Endothelial cell of umbilical vein (primary cell): ENCODE measurements around the gene MIA2. TPM values are rescaled to one million over a fixed set of nuclear protein-coding genes. Genes with fewer than 3 reads are reported as not detected.

Experiments used
- BruUV-seq: library from RNA; stranded (reverse); fragments of 400-500 nt; replicated peaks from 2 replicates; lab custom pipeline; 2021; lab: Mats Ljungman, UMichigan
- CTCF ChIA-PET: fragments of 300-600, 350-600 bp; sonication (Branson Sonifier 250); formaldehyde crosslinking; loops from one replicate; lab custom pipeline; 2021; ENCODE audit warnings: antibody characterized with exemption, inconsistent platforms; lab: Charles Lee
- POLR2A ChIA-PET: fragments of 300-600, 350-600 bp; sonication (Branson Sonifier 250); formaldehyde crosslinking; loops from one replicate; lab custom pipeline; 2021; ENCODE audit warnings: antibody characterized with exemption, inconsistent platforms; lab: Charles Lee
- DNase-seq: peaks from one replicate; pipeline ENCODE4 v3.0.0-alpha.2; 2011; ENCODE audit warnings: low read depth, low spot score
- FAIRE-seq: peaks from 2 replicates; lab custom pipeline; 2011; peaks lifted over from hg19 to GRCh38; lab: Jason Lieb, UNC
- H2AFZ ChIP-seq: 2 replicates; pipeline ENCODE4 v1.6.0; 2012; ENCODE audit warnings: low read depth, low read length, control low read depth, inconsistent platforms
- H3K27ac ChIP-seq: 2 replicates; pipeline ENCODE4 v1.5.1; 2011; ENCODE audit warnings: low read depth, mild to moderate bottlenecking, control low read depth, low read length, moderate library complexity; ENCODE audit not compliant: insufficient read depth
- H3K27me3 ChIP-seq, 2 experiments: 2 replicates each; pipeline versions ENCODE4 v1.6.0 to v1.6.1; 2011; ENCODE audit warnings: low read length in 2 of 2, mixed read lengths in 1 of 2; ENCODE audit not compliant: control insufficient read depth in 2 of 2, insufficient read depth in 2 of 2
- H3K36me3 ChIP-seq, 2 experiments: 2 replicates in 1 of 2; 3 replicates in 1 of 2; pipeline ENCODE4 v1.5.1; 2011; ENCODE audit warnings: low read length in 2 of 2, mild to moderate bottlenecking in 1 of 2, moderate library complexity in 1 of 2; ENCODE audit not compliant: control insufficient read depth in 2 of 2, insufficient read depth in 2 of 2; ENCODE audit errors: extremely low read depth in 1 of 2
- H3K4me1 ChIP-seq: 3 replicates; pipeline ENCODE4 v1.5.1; 2011; ENCODE audit warnings: mild to moderate bottlenecking, low read length; ENCODE audit not compliant: control insufficient read depth, insufficient read depth; ENCODE audit errors: extremely low read depth
- H3K4me2 ChIP-seq: 2 replicates; pipeline ENCODE4 v1.6.1; 2011; ENCODE audit warnings: low read length, control low read depth, mixed read lengths; ENCODE audit not compliant: insufficient read depth
- H3K4me3 ChIP-seq, 3 experiments: fragments of 200-600 bp in 1 of 3; sonication (generic), shearing (Covaris generic) in 1 of 3; replicated peaks in 1 of 3; 2 replicates each; pipeline ENCODE4 v1.5.1; 2011 to 2016; ENCODE audit warnings: control low read depth in 3 of 3, low read length in 3 of 3, mild to moderate bottlenecking in 2 of 3, inconsistent platforms in 1 of 3, low read depth in 1 of 3, moderate library complexity in 1 of 3; ENCODE audit not compliant: insufficient read depth in 1 of 3
- H3K79me2 ChIP-seq: 2 replicates; pipeline ENCODE4 v1.6.0; 2012; ENCODE audit warnings: low read length, inconsistent platforms; ENCODE audit not compliant: control insufficient read depth, insufficient read depth
- H3K9ac ChIP-seq: replicated peaks from 2 replicates; pipeline ENCODE3; 2011; ENCODE audit warnings: low read length, control low read depth; ENCODE audit not compliant: insufficient read depth; ENCODE audit errors: extremely low read depth
- H3K9me1 ChIP-seq: replicated peaks from 3 replicates; pipeline ENCODE4 v1.6.0; 2011; ENCODE audit warnings: mild to moderate bottlenecking, low read length; ENCODE audit not compliant: control insufficient read depth, insufficient read depth; ENCODE audit errors: extremely low read depth
- H3K9me3 ChIP-seq: replicated peaks from 2 replicates; pipeline ENCODE4 v1.5.1; 2012; ENCODE audit warnings: low read length, inconsistent platforms; ENCODE audit not compliant: control insufficient read depth, insufficient read depth
- H4K20me1 ChIP-seq: replicated peaks from 2 replicates; pipeline ENCODE3; 2011; ENCODE audit warnings: mild to moderate bottlenecking, low read length; ENCODE audit not compliant: control insufficient read depth, insufficient read depth; ENCODE audit errors: extremely low read depth
- CTCF ChIP-seq, 2 donors: IDR thresholded peaks; 1 replicate in 1 of 2; 2 replicates in 1 of 2; pipeline ENCODE4 v1.5.1; 2011; ENCODE audit warnings: low read length in 2 of 2, mild to moderate bottlenecking in 2 of 2, moderate library complexity in 2 of 2, control low read depth in 1 of 2, inconsistent platforms in 1 of 2, low read depth in 1 of 2; ENCODE audit not compliant: insufficient read depth in 1 of 2; ENCODE audit errors: extremely low read depth in 1 of 2
- EZH2 ChIP-seq: IDR thresholded peaks from 2 replicates; pipeline ENCODE4 v1.6.1; 2012; ENCODE audit warnings: borderline replicate concordance, low read depth, mild to moderate bottlenecking, moderate library complexity, low read length, inconsistent platforms; ENCODE audit not compliant: severe bottlenecking
- FOS ChIP-seq: IDR thresholded peaks from 2 replicates; pipeline ENCODE4 v1.6.1; 2011; ENCODE audit warnings: mild to moderate bottlenecking, low read length, moderate library complexity, borderline replicate concordance; ENCODE audit not compliant: insufficient read depth
- GATA2 ChIP-seq: IDR thresholded peaks from 2 replicates; pipeline ENCODE4 v1.7.0; 2011; ENCODE audit warnings: low read depth, mild to moderate bottlenecking, moderate library complexity, mixed read lengths, low read length; ENCODE audit not compliant: insufficient read length, insufficient read depth
- JUN ChIP-seq: IDR thresholded peaks from 2 replicates; pipeline ENCODE4 v1.6.1; 2011; ENCODE audit warnings: borderline replicate concordance, low read depth; ENCODE audit not compliant: insufficient read length, insufficient read depth
- MAX ChIP-seq: IDR thresholded peaks from 2 replicates; pipeline ENCODE4 v1.6.1; 2011; ENCODE audit not compliant: insufficient read depth, insufficient read length
- MYC ChIP-seq: IDR thresholded peaks from one replicate; pipeline ENCODE4 v1.6.1; 2011; ENCODE audit warnings: mild to moderate bottlenecking, low read depth, low read length
- POLR2A ChIP-seq: IDR thresholded peaks from 2 replicates; pipeline ENCODE4 v1.6.1; 2012; ENCODE audit warnings: low read depth, mild to moderate bottlenecking, control low read depth, low read length
- POLR2AphosphoS5 ChIP-seq: IDR thresholded peaks from 2 replicates; pipeline ENCODE4 v1.6.1; 2012; ENCODE audit warnings: low read depth, mild to moderate bottlenecking, control low read depth, low read length, moderate library complexity; ENCODE audit not compliant: insufficient read depth
- dilution Hi-C: fragments of 300-500 bp; cut with MboI; formaldehyde crosslinking; loops from one replicate; pipeline ENCODE4 v1.15.0; 2019; ENCODE audit warnings: low sequenced_read_pairs; ENCODE audit not compliant: extremely low pct_ligation_motif_present
- intact Hi-C: fragments of 100-400 bp; cut with micrococcal nuclease; formaldehyde crosslinking; loops from one replicate; pipeline ENCODE4 v1.10.0; 2022
- polyA plus RNA-seq, 4 experiments: library from polyadenylated mRNA; depleted of rRNA in 3 of 4; stranded (reverse) in 3 of 4; unstranded in 1 of 4; fragments of >200 nt; gene quantifications; 2 replicates each; pipeline versions ENCODE4 v1.2.1 to v1.2.3, GENCODE V29; 2011 to 2012; ENCODE audit warnings: missing spikeins in 1 of 4
- total RNA-seq: library from RNA; stranded (reverse); gene quantifications from 2 replicates; pipeline ENCODE4 v1.2.3, GENCODE V29; 2021

MIA2 gene
- total and polyA plus RNA-seq, 2 donors (not counting 3 experiments of a cell fraction or from before 2014, with no cell fraction given): 9.4 to 14.9 TPM

- Histone ChIP-seq H4K20me1 (no peaks in the 10 kb centered on the region), H3K4me2 (no peak overlapping the region), H3K4me3 (no peak overlapping the region), H3K36me3 (no peaks in the 10 kb centered on the region), H3K4me1 (no peaks in the 10 kb centered on the region), H3K9me3 (no peaks in the 10 kb centered on the region), H3K27ac (no peak overlapping the region), H3K9me1 (no peaks in the 10 kb centered on the region), H3K9ac (no peak overlapping the region), H3K79me2 (peaks cover 2% of the 10 kb centered on the region), H3K27me3 (no peaks in the 10 kb centered on the region), H2AFZ (no peak overlapping the region)
- CTCF ChIA-PET: interaction anchor here (1.6 kb wide), 1 partner anchor 12 kb away, joined by 3 read pairs; no protein-coding TSS in a partner anchor
- POLR2A ChIA-PET: no interaction called here
- no peak for DNase-seq
- dilution Hi-C loops: no loop called here
- TF ChIP-seq POLR2A (no peak), EZH2 (no peak), GATA2 (no peak), MYC (no peak), POLR2AphosphoS5 (no peak), CTCF (IDR thresholded peaks at IDR 0.05; ENCODE audit: extremely low read depth in 1 of 2, insufficient read depth in 1 of 2, low read depth in 1 of 2, low read length in 2 of 2) (no peak), MAX (no peak), JUN (no peak), FOS (no peak)
- no TSS peak for BruUV-seq
- FAIRE-seq: no peak
- intact Hi-C loops: no loop called here
These were observed 172.8 kb downstream of the MIA2 start for GRCh38 chr14:39406560-39406959.
